Hematopoietic multipotent progenitor cell treated with erythropoietin and hydrocortisone succinate and interleukin-3 and kit ligand, for 6 days (in vitro differentiated cells): ENCODE results near the gene CASQ1.

Source experiments
- DNase-seq: peaks from one replicate; pipeline ENCODE4 v3.0.0-alpha.2; 2015

Gene CASQ1

DNA sequence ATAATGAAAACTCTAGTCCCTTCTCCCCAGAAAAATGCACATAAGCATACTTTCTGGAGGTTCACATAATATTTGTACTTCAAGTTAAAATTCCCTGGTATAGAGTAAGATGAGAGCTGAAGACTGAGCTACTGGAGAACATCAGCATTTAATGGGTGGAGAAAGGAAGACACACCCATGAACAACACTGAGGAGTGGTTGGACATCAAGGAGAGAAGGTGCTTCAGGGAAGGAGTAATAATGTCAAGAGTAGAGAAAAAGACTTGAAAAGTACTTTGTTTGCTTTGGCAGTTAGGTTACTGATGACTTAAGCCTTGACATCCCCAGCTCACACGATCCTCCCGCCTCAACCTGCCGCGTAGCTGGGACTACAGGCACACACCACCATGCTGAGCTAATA, 36.7 kb downstream of the CASQ1 start:
- DNase-seq, result no peak

DNA sequence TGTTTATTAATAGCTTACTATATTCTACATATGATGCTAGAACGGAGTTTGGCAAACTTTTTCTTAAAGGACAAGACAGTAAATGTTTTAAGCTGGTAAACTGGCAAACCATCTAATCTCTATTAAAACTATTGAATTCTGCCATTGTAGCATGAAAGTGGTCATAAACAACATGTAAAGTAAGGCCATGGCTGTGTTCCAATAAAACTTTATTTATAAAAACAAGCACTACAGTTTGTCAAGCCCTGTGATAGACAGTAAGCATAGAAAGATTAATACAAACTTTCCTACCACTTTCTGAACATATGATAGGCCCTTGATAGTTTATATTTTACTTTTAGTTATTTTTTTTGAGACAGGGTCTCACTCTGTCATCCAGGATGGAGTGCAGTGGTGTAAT, 37.2 kb downstream of the CASQ1 start:
- DNase-seq, result no peak

DNA sequence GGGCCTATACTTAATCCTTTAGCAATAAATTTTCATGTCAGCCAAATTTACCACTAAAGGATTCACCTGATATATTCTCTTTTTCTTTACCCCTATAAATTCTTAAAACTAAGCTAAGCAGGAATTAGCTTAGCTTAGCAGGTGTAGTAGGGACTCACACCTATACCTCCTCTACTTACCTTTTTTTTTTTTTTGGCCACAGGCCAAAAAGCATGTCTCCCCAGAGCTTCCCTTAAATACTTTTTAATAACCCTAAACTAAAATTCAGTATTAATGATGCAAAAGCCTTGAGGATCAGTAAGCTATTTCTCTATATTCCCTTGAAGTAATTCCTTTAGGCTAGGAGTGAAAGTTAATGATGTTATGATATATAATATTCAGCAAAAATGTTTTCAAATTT, 38.1 kb downstream of the CASQ1 start:
- no peak for DNase-seq

DNA sequence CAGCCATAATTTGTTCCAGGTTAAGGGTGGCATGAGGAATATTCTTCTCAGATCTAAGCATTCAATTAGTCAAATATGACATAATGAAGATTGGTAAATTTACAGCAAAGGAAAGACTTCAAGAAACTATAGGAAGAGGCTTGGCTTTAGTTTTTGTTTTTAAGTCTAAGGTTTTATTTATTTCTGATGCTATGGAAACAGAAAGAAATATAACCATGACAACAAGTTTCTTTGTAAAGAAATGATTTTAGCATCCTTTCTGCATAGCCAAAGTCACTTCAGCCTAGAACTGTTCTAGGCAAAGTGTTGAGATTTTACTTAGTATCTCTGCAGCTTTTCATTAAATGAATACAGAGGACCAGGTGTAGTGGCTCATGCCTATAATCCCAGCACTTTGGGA, 42.5 kb downstream of the CASQ1 start:
- DNase-seq, result no peak

DNA sequence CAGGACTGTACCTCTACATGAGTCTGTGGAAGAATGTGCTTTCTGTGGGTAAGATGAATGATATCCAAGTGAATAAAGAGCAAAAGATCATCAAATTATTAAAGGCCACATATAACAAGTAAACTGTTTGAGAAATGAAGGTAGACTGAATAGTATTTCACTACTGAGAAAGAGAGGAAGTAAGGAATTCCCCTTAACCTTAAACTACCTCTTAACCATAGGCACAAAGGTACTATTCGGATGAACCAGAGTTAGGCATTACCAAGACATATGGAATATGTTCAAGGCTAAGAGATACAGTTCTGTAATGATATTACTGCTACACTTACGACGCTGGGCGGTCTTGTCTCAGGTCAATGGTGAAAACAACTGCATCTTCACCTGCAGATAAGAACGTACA, 46.4 kb downstream of the CASQ1 start:
- DNase-seq, result no peak

DNA sequence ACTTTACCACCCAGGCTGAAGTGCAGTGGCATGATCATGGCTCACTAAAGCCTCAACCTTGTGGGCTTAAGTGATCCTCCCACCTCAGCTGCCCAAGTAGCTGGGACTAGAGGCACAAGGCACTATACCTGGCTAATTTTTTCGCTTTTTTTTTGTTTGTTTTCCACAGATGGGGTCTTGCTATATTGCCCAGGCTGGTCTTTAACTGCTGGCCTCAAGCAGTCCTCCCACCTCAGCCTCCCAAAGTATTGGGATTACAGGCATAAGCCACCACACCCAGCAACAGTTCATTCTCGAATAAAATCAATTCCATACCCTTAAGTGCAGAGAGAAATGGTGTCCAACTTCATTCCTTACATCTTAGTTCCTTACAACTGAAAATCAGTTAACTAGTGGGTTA, 47.2 kb downstream of the CASQ1 start:
- no peak for DNase-seq

DNA sequence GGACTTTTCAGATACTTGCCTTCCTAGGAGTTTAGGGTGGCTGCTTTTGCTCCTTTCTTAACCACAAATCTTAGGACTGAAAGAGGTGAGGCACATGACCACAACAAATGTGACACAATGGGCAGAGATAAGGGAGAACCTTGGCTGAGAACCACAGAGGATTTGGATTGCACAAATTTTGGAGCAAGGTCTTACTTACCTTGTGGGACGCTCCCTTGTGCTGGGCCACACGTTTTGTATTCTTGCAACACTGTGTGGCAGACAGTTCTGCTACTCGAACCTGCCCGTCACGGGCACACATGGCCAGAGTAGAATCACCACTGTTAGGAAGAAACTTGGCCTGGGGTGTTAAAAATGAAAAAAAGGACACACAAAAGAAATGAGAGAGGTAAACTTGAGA, 48.0 kb downstream of the CASQ1 start:
- DNase-seq, result peak; percentile 48

DNA sequence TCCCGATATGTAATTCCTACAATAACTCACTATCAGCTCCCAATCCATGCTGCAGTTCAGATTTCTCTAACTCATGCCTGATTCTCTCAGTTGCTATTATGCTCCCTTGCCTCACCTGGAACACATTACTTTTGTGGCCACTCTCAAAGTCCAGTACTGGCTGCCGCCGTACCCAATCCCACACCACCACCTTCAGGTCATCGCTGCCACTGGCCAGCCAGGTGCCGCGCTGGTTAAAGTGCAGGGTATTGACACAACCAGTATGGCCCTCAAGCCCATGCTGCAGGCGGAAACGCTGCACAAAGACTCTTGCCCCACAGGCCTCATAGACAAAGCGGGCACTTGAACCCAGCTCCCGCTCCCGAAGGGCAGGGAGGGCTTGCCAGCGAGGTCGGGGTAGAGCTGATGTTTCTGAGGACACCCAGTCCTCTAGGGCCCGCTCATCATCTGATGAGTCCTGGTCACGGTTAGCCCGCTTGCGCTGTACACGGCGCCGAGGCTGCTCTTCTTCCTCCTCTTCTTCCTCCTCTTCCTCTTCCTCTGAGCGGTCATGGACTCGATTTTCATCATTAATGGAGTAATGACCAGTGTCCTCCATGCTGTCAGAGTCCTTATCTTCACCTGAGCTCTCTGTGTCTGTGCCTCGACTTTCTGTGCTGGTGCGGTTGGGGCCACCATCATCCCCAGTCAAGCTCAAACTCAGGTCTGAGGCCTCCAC, 49.4 kb downstream of the CASQ1 start:
- no peak for DNase-seq

DNA sequence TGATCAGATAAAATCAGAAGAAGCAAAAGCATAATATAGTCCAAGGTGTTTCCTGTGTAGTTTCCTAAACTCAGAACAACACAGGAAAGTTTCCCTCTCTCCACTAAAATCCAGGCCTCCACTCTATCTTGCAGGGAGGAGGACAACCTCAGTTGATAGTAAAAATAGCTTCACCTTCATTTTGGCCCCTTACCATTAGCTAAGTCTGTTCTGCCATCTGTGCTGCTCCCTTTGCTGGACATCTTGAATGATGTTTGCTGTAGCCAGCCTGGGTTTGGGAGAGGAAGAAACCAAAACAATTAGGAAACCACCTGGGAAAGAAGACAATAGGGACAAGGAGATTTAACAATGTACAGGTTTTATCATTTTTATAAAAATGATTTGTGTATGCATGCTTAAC, 53.4 kb downstream of the CASQ1 start:
- no peak for DNase-seq

DNA sequence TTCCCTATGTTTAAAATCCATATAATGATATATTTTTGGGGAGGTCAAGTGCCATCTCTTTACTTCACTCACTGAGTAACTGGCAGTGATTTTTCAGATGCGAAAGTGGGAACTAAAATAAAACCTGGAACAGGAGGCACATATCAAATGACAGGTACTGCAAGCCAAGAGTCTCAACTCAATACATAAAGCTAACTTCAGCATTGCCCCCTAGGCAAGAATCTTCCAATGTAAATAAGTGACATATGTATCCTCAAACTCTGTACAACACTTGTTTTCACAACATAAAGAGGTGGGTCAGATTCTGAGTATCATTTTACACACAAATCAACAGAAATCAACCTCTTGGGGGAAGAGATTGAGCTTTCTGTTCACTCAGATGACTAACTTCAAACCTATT, 53.8 kb downstream of the CASQ1 start:
- DNase-seq, result no peak

DNA sequence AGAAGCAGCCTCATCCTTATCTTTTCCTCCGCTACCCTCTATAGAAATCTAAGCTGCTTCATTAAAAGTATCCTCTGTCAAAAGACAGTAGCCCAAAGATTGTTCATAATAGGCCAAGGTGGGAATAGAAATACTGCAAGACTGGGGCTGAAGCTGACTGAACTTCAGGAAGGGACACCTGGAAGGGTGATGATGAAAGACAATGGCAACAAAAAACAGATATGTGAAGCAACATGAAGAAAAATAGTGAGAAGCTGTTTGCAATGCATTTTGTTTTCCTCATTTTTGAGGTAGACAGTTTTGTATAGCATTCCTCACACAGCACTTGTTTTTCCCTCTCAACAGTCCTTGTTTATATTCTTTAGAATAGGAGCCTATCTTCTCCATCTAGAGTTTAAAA, 55.1 kb downstream of the CASQ1 start:
- DNase-seq, result no peak

DNA sequence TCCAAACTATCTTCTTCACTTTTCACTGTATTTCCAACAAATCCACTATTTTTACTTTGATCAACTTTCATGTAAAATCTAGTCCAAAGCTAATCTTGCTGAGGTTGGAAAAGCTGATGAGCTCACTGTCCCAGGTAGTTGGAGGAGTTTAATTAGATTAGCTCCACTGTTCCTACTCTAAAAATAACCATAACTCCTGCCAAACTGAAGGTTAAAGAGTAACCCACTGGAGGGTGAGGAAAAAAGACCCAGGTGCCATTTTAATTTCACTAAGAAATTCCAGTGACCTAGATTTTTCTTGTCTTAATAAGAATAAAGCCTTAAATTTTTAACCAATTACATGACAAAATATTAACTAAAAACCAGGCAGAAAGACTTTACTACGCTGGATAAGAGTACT, 56.7 kb downstream of the CASQ1 start:
- DNase-seq, result no peak

DNA sequence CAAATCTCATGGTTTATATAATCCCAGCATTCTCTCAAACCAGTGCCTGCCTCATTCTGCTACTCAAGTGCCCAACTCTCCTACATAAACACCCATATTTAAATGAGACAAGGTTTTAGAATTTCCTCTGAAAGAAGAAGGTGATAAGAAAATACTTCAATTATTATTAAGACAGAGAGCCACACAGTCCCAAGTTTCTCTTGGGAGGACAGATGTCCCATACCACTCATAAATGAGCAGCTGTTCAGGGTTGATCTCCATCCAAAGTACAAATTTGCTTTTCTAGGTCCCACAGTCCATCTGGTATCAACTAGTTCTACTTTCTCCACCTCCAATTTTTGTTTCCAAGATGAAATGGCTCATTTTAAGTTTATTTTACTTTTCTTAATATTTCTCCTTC, 60.6 kb downstream of the CASQ1 start:
- no peak for DNase-seq
